Measurements from ENCODE around the gene SNAPC2. TPM values are rescaled to one million over a fixed set of nuclear protein-coding genes. Genes with fewer than 3 reads are reported as not detected.

The SNAPC2 gene
- total and polyA plus RNA-seq, 2 of the 13 experiments (the other 11 are each of a cell fraction or from before 2014, with no cell fraction given) = 10.2 to 12.7 TPM

DNA sequence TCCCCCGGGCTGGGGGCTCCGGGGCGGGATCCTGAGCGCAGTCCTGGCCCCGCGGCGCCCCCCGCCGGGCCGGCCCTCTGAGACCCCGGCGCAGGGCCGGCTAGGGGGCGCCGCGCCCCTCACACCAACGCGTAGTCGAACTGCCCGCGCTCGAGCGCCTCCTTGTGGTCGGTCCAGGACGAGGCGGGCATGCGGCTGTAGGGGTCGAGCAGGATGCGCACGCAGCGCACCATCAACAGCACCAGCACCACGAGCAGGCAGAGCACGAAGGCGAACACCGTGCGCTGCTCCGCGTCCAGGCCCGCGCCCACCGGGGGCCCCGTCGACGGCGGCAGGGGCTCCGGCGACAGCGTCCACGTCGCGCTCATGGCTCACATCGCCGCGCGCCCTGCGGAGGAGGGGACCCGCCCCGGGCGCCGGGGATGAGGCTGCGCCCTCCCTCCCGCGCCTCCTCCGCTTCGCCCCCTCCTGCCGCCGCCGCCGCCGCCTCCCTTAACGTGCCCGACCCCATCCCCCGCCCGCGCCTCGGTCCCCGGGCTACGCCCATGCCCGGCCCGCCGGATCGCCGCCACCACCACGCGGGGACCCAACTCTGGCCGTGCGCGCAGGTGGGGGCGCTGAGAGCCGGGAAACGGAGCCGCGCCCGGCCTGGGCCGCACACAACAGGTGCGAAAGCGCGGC is 5.2 kb downstream of the SNAPC2 start (continued):
- TF ChIP-seq, protein P1, sequence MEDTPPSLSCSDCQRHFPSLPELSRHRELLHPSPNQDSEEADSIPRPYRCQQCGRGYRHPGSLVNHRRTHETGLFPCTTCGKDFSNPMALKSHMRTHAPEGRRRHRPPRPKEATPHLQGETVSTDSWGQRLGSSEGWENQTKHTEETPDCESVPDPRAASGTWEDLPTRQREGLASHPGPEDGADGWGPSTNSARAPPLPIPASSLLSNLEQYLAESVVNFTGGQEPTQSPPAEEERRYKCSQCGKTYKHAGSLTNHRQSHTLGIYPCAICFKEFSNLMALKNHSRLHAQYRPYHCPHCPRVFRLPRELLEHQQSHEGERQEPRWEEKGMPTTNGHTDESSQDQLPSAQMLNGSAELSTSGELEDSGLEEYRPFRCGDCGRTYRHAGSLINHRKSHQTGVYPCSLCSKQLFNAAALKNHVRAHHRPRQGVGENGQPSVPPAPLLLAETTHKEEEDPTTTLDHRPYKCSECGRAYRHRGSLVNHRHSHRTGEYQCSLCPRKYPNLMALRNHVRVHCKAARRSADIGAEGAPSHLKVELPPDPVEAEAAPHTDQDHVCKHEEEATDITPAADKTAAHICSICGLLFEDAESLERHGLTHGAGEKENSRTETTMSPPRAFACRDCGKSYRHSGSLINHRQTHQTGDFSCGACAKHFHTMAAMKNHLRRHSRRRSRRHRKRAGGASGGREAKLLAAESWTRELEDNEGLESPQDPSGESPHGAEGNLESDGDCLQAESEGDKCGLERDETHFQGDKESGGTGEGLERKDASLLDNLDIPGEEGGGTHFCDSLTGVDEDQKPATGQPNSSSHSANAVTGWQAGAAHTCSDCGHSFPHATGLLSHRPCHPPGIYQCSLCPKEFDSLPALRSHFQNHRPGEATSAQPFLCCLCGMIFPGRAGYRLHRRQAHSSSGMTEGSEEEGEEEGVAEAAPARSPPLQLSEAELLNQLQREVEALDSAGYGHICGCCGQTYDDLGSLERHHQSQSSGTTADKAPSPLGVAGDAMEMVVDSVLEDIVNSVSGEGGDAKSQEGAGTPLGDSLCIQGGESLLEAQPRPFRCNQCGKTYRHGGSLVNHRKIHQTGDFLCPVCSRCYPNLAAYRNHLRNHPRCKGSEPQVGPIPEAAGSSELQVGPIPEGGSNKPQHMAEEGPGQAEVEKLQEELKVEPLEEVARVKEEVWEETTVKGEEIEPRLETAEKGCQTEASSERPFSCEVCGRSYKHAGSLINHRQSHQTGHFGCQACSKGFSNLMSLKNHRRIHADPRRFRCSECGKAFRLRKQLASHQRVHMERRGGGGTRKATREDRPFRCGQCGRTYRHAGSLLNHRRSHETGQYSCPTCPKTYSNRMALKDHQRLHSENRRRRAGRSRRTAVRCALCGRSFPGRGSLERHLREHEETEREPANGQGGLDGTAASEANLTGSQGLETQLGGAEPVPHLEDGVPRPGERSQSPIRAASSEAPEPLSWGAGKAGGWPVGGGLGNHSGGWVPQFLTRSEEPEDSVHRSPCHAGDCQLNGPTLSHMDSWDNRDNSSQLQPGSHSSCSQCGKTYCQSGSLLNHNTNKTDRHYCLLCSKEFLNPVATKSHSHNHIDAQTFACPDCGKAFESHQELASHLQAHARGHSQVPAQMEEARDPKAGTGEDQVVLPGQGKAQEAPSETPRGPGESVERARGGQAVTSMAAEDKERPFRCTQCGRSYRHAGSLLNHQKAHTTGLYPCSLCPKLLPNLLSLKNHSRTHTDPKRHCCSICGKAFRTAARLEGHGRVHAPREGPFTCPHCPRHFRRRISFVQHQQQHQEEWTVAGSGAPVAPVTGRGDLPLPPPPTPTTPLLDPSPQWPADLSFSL (CRISPR knock-in tag; IDR thresholded peaks at IDR 0.05) = no peak
- TF ChIP-seq FOXK1 (CRISPR knock-in tag; IDR thresholded peaks at IDR 0.05; ENCODE audit: borderline replicate concordance, low read depth) (peak; percentile 23; the same call in 1 of the 2 replicates), PAWR (CRISPR knock-in tag; IDR thresholded peaks at IDR 0.05; ENCODE audit: borderline replicate concordance) (no peak), NR2F6 (IDR thresholded peaks at IDR 0.05) (no peak), NR2F6 (CRISPR knock-in tag; IDR thresholded peaks at IDR 0.05) (peak; percentile 74), ZFP41 (CRISPR knock-in tag; IDR thresholded peaks at IDR 0.05; ENCODE audit: borderline replicate concordance) (peak; percentile 88; the same call in 1 of the 2 replicates), NFRKB (IDR thresholded peaks at IDR 0.05) (no peak), GLI4 (CRISPR knock-in tag; IDR thresholded peaks at IDR 0.05; ENCODE audit: borderline replicate concordance) (0 out of 2 replicates have a peak, but pooled peaks have one; percentile 63), ZFP36L1 (CRISPR knock-in tag; IDR thresholded peaks at IDR 0.05) (no peak), MAFF (IDR thresholded peaks at IDR 0.05; ENCODE audit: low read depth, low read length) (no peak), NPAS2 (CRISPR knock-in tag; IDR thresholded peaks at IDR 0.05; ENCODE audit: borderline replicate concordance) (no peak), ZNF296 (CRISPR knock-in tag; conservative IDR thresholded peaks at IDR 0.05) (no peak), CBX5 (CRISPR knock-in tag; IDR thresholded peaks at IDR 0.05; ENCODE audit: borderline replicate concordance) (no peak), EP300 (IDR thresholded peaks at IDR 0.05; ENCODE audit: low read depth in 2 of 2, low read length in 2 of 2) (no peak), EP300 (CRISPR knock-in tag; IDR thresholded peaks at IDR 0.05; ENCODE audit: borderline replicate concordance) (no peak), PPARG (CRISPR knock-in tag; conservative IDR thresholded peaks at IDR 0.05) (no peak), CCAR2 (optimal IDR thresholded peaks at IDR 0.05; ENCODE audit: low read depth, low read length) (no peak), TGIF2 (CRISPR knock-in tag; IDR thresholded peaks at IDR 0.05) (peak; percentile 47; the same call in 1 of the 2 replicates), ZBTB8A (CRISPR knock-in tag; IDR thresholded peaks at IDR 0.05; ENCODE audit: borderline replicate concordance, low read depth) (no peak)
- TF ChIP-seq, protein P2, sequence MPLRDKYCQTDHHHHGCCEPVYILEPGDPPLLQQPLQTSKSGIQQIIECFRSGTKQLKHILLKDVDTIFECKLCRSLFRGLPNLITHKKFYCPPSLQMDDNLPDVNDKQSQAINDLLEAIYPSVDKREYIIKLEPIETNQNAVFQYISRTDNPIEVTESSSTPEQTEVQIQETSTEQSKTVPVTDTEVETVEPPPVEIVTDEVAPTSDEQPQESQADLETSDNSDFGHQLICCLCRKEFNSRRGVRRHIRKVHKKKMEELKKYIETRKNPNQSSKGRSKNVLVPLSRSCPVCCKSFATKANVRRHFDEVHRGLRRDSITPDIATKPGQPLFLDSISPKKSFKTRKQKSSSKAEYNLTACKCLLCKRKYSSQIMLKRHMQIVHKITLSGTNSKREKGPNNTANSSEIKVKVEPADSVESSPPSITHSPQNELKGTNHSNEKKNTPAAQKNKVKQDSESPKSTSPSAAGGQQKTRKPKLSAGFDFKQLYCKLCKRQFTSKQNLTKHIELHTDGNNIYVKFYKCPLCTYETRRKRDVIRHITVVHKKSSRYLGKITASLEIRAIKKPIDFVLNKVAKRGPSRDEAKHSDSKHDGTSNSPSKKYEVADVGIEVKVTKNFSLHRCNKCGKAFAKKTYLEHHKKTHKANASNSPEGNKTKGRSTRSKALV (CRISPR knock-in tag; IDR thresholded peaks at IDR 0.05) = peak; percentile 86
- TF ChIP-seq, protein P3, sequence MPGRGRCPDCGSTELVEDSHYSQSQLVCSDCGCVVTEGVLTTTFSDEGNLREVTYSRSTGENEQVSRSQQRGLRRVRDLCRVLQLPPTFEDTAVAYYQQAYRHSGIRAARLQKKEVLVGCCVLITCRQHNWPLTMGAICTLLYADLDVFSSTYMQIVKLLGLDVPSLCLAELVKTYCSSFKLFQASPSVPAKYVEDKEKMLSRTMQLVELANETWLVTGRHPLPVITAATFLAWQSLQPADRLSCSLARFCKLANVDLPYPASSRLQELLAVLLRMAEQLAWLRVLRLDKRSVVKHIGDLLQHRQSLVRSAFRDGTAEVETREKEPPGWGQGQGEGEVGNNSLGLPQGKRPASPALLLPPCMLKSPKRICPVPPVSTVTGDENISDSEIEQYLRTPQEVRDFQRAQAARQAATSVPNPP (CRISPR knock-in tag; IDR thresholded peaks at IDR 0.05) = no peak
